Omental fat pad (tissue), 4 donors: ENCODE results near the gene GCLM. TPM values are rescaled to one million over a fixed set of nuclear protein-coding genes. Genes with fewer than 3 reads are reported as not detected.

Experiments
- ATAC-seq: fragments of 150-250 bp; one replicate; pipeline ENCODE4 v1.9.1; 2016; ENCODE audit warnings: mild to moderate bottlenecking, moderate library complexity; ENCODE audit not compliant: low FRiP score
- DNase-seq: peaks from one replicate; pipeline ENCODE4 v3.0.0-alpha.2; 2019; ENCODE audit warnings: low spot score
- CTCF ChIP-seq, 3 donors: fragments of 450-650 bp; IDR thresholded peaks; one replicate each; pipeline ENCODE4 v1.5.1; 2016 to 2017; ENCODE audit warnings: antibody characterized with exemption in 3 of 3, mild to moderate bottlenecking in 3 of 3, moderate library complexity in 2 of 3
- total RNA-seq, 4 donors: library from RNA; depleted of rRNA; stranded (reverse); fragments of >200 nt; gene quantifications; one replicate each; pipeline ENCODE4 v1.1.0, GENCODE V29; 2016

Gene GCLM
- total RNA-seq, 4 donors from 2014 or later = 16.7 to 43.2 (median 27.7) TPM

- no peak for DNase-seq
Observed at GRCh38 chr1:93907718-93908117, 1.5 kb downstream of the GCLM start.

GRCh38 chr1:93906480-93906879, 2.8 kb downstream of the GCLM start:
- no peak for TF ChIP-seq CTCF (IDR thresholded peaks at IDR 0.05)
- ATAC-seq = no peak
- DNase-seq = no peak

More at GRCh38 chr1:93907718-93908117, 1.5 kb downstream of the GCLM start:
- no peak for ATAC-seq
- TF ChIP-seq CTCF (IDR thresholded peaks at IDR 0.05) = no peak

- DNase-seq = no peak
- no peak for TF ChIP-seq CTCF (IDR thresholded peaks at IDR 0.05)
- no peak for ATAC-seq
Observed at GRCh38 chr1:93905734-93906133, 3.5 kb downstream of the GCLM start.

- ATAC-seq (no peak), DNase-seq (no peak)
- no peak for TF ChIP-seq CTCF (IDR thresholded peaks at IDR 0.05)
Observed at GRCh38 chr1:93905051-93905450, 4.2 kb downstream of the GCLM start.

- no peak for ATAC-seq
- no peak for TF ChIP-seq CTCF (IDR thresholded peaks at IDR 0.05)
- no peak for DNase-seq
Observed at GRCh38 chr1:93904228-93904627, 5.0 kb downstream of the GCLM start.

GRCh38 chr1:93900723-93901504, 8.3 kb downstream of the GCLM start:
- DNase-seq = no peak
- no peak for ATAC-seq
- no peak for TF ChIP-seq CTCF (IDR thresholded peaks at IDR 0.05)

GRCh38 chr1:93899543-93900207, 9.6 kb downstream of the GCLM start:
- TF ChIP-seq CTCF (IDR thresholded peaks at IDR 0.05) = no peak

More at GRCh38 chr1:93899543-93900207, 9.6 kb downstream of the GCLM start:
- ATAC-seq (no peak), DNase-seq (no peak)
